Colonic mucosa (tissue), 4 donors: Measurements from ENCODE around the gene R3HDM2. TPM values are rescaled to one million over a fixed set of nuclear protein-coding genes. Genes with fewer than 3 reads are reported as not detected.

Experiments used
- DNase-seq: peaks from one replicate; pipeline ENCODE4 v3.0.0-alpha.2; 2020
- H3K27ac ChIP-seq: fragments of 200-600 bp; one replicate; pipeline ENCODE4 v1.8.0; 2021
- H3K27me3 ChIP-seq: fragments of 200-600 bp; one replicate; pipeline ENCODE4 v1.8.0; 2021
- H3K36me3 ChIP-seq: fragments of 200-600 bp; one replicate; pipeline ENCODE4 v1.8.0; 2021
- H3K4me1 ChIP-seq: fragments of 200-600 bp; one replicate; pipeline ENCODE4 v1.8.0; 2021; ENCODE audit warnings: mild to moderate bottlenecking
- H3K4me3 ChIP-seq: fragments of 200-600 bp; one replicate; pipeline ENCODE4 v1.8.0; 2021
- H3K9ac ChIP-seq, 2 donors: one replicate each; pipeline ENCODE4 v1.7.0; 2013; ENCODE audit warnings: control low read depth in 2 of 2, low read depth in 2 of 2, low read length in 2 of 2
- H3K9me3 ChIP-seq: fragments of 200-600 bp; one replicate; pipeline ENCODE4 v1.8.0; 2021
- CTCF ChIP-seq: fragments of 200-600 bp; IDR thresholded peaks from one replicate; pipeline ENCODE4 v1.8.0; 2022; ENCODE audit warnings: antibody characterized with exemption, mild to moderate bottlenecking
- intact Hi-C: fragments of 100-400 bp; cut with DNase I; formaldehyde crosslinking; loops from one replicate; pipeline ENCODE4 v1.14.1; 2022
- total RNA-seq, 2 donors: library from RNA; stranded (reverse); fragmentation: NEBNext Ultra II Directional in 1 of 2; extraction: Animal tissue kit (Norgen Biotek cat#: 25700) in 1 of 2; gene quantifications; one replicate each; pipeline ENCODE4 v1.2.1, GENCODE V29; 2021
- donor health status: healthy.
- donor health status: DM: no; HTN: no; CAD: no.
- donor health status: DM: no; HTN: no; CAD: no.

R3HDM2 gene
- total RNA-seq, 2 donors from 2014 or later: 41.0 to 60.4 TPM

GRCh38 chr12:57470286-57470969, 39.6 kb upstream of the R3HDM2 start:
- Histone ChIP-seq H3K27me3 (peaks cover 23% of the 10 kb centered on the region), H3K36me3 (no peaks in the 10 kb centered on the region), H3K9me3 (no peaks in the 10 kb centered on the region), H3K27ac (no peak overlapping the region), H3K4me3 (no peak overlapping the region), H3K9ac (no peak overlapping the region), H3K4me1 (no peaks in the 10 kb centered on the region)
- intact Hi-C loops: no loop called here
- no peak for TF ChIP-seq CTCF
- no peak for DNase-seq

- H3K9me3 ChIP-seq: no peaks in the 10 kb centered on the region
- H3K9ac ChIP-seq: no peak overlapping the region
- H3K27me3 ChIP-seq: peaks cover 16% of the 10 kb centered on the region
- no peak for DNase-seq
- no peaks in the 10 kb centered on the region for H3K36me3 ChIP-seq
- H3K4me1 ChIP-seq: no peaks in the 10 kb centered on the region
- TF ChIP-seq CTCF: no peak
- H3K27ac ChIP-seq: no peak overlapping the region
- no peak overlapping the region for H3K4me3 ChIP-seq
- intact Hi-C loops: no loop called here
Observed at GRCh38 chr12:57469296-57470164, 38.7 kb upstream of the R3HDM2 start.

GRCh38 chr12:57467915-57468314, 37.1 kb upstream of the R3HDM2 start:
- intact Hi-C loops: no loop called here
- no peaks in the 10 kb centered on the region for H3K36me3 ChIP-seq
- H3K4me3 ChIP-seq: no peak overlapping the region
- no peak overlapping the region for H3K9ac ChIP-seq
- H3K27ac ChIP-seq: no peak overlapping the region
- no peak for DNase-seq
- TF ChIP-seq CTCF: no peak
- H3K9me3 ChIP-seq: no peaks in the 10 kb centered on the region
- peaks cover under 1% of the 10 kb centered on the region for H3K27me3 ChIP-seq
- H3K4me1 ChIP-seq: no peaks in the 10 kb centered on the region

GRCh38 chr12:57467212-57467874, 36.5 kb upstream of the R3HDM2 start:
- no peaks in the 10 kb centered on the region for H3K27me3 ChIP-seq
- intact Hi-C loops: no loop called here
- no peaks in the 10 kb centered on the region for H3K36me3 ChIP-seq
- no peaks in the 10 kb centered on the region for H3K9me3 ChIP-seq
- H3K9ac ChIP-seq: no peak overlapping the region
- no peak for TF ChIP-seq CTCF
- no peak overlapping the region for H3K27ac ChIP-seq
- no peaks in the 10 kb centered on the region for H3K4me1 ChIP-seq
- DNase-seq: no peak
- H3K4me3 ChIP-seq: no peak overlapping the region

- H3K4me3 ChIP-seq: no peak overlapping the region
- H3K27me3 ChIP-seq: peaks cover 2% of the 10 kb centered on the region
- no peak overlapping the region for H3K9ac ChIP-seq
- peaks cover 4% of the 10 kb centered on the region for H3K4me1 ChIP-seq
- H3K9me3 ChIP-seq: no peaks in the 10 kb centered on the region
- DNase-seq: no peak
- intact Hi-C loops: no loop called here
- H3K27ac ChIP-seq: no peak overlapping the region
- TF ChIP-seq CTCF: no peak
- H3K36me3 ChIP-seq: no peaks in the 10 kb centered on the region
Observed at GRCh38 chr12:57465747-57466505, 35.1 kb upstream of the R3HDM2 start.
